ENCODE data around the gene ATP5PO. TPM values are rescaled to one million over a fixed set of nuclear protein-coding genes. Genes with fewer than 3 reads are reported as not detected.

ATP5PO gene
- total and polyA plus RNA-seq, 8 donors = 94.7 to 603 (median 358) TPM

DNA sequence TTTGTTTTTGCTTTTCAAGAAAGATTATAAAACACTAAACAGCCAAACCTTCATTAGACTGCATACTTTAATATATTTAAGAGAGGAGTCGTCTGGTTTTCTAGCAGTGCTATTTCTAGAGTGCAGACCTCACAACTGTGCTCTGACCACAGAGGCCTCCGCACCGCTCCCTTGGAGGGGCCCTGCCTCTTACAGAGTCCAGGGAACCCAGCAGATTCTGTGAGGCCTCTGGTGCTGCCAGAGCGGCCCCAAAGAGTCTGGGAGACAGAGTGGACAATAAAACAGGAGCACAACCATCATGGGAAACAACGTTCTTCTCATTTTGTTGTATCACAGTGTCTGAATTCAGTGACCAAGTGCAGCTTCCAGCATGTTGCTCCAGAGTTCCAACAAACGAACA lies 5.8 kb downstream of the ATP5PO start:
- Histone ChIP-seq H3K4me3 (no peak overlapping the region), H3K27ac (no peak overlapping the region), H3K36me3 (peaks cover 69 to 90% (median 81%) of the 10 kb centered on the region in 4 donors), H3K9me3 (no peaks in the 10 kb centered on the region), H3K4me1 (peaks cover 12 to 41% (median 22%) of the 10 kb centered on the region in 4 donors), H3K27me3 (no peaks in the 10 kb centered on the region)
- 75 to 85% (median 78%) methylated on average over 6 of the region's 6 CpGs for WGBS, 5 donors
- DNase-seq = no peak
- TF ChIP-seq EP300 (IDR thresholded peaks at IDR 0.05) (no peak), POLR2AphosphoS5 (IDR thresholded peaks at IDR 0.05) (no peak), POLR2A (IDR thresholded peaks at IDR 0.05) (no peak)
- TF ChIP-seq, protein P1, sequence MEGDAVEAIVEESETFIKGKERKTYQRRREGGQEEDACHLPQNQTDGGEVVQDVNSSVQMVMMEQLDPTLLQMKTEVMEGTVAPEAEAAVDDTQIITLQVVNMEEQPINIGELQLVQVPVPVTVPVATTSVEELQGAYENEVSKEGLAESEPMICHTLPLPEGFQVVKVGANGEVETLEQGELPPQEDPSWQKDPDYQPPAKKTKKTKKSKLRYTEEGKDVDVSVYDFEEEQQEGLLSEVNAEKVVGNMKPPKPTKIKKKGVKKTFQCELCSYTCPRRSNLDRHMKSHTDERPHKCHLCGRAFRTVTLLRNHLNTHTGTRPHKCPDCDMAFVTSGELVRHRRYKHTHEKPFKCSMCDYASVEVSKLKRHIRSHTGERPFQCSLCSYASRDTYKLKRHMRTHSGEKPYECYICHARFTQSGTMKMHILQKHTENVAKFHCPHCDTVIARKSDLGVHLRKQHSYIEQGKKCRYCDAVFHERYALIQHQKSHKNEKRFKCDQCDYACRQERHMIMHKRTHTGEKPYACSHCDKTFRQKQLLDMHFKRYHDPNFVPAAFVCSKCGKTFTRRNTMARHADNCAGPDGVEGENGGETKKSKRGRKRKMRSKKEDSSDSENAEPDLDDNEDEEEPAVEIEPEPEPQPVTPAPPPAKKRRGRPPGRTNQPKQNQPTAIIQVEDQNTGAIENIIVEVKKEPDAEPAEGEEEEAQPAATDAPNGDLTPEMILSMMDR (IDR thresholded peaks at IDR 0.05) = no peak
- intact Hi-C loops (cut with DNase I; ENCODE audit: low total_unique reads) = no loop called here

DNA sequence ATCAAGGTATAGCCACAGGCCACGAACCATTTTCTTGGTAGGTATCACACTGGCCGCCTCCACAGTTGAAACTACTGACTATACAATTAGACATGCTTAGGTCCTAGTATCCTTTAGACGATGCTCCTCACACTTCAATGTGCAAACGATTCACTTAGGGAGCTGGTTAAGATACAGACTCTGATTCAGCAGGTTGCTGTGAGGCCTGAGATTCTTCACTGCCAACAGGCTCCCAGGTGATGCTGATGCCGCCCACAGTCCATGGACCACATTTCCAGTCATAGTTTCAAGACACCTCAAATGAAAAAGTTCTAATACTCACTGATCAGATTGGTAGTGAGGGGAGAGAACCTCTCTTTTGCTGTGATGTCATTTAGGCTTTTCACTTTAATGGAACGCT lies 6.8 kb downstream of the ATP5PO start:
- H3K27me3 ChIP-seq = no peaks in the 10 kb centered on the region
- H3K4me1 ChIP-seq = peaks cover 6 to 31% (median 13%) of the 10 kb centered on the region in 4 donors
- TF ChIP-seq, protein P1 (IDR thresholded peaks at IDR 0.05) = no peak
- TF ChIP-seq POLR2A (IDR thresholded peaks at IDR 0.05) = no peak
- TF ChIP-seq EP300 (IDR thresholded peaks at IDR 0.05) = no peak
- no peak for TF ChIP-seq POLR2AphosphoS5 (IDR thresholded peaks at IDR 0.05)
- H3K36me3 ChIP-seq = peaks cover 78 to 100% (median 91%) of the 10 kb centered on the region in 4 donors
- no peak overlapping the region for H3K27ac ChIP-seq
- WGBS, 5 donors = 76 to 95% (median 86%) methylated on average over 6 of the region's 6 CpGs
- H3K4me3 ChIP-seq = no peak overlapping the region
- intact Hi-C loops (cut with DNase I; ENCODE audit: low total_unique reads) = no loop called here
- H3K9me3 ChIP-seq = no peaks in the 10 kb centered on the region
- no peak for DNase-seq

DNA sequence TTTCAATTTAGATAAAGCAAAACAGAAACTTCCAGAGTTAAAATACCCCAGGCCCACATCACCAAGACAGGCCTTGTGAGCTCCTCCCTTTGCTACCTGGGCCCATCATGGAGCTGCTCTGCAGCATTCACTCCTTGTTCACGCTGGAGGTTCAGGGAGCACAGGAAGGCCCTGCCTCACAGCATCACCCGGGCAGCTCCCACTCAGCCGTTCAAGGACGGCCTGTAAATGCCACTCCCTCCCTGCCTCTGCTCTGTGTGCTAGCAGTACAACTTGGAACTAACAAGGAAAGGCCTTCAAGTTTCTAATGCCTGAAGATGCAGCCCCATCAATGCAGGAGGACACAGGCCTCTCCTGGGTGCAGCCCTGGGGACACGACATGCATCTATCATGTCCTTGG lies 11.6 kb downstream of the ATP5PO start:
- Histone ChIP-seq H3K4me1 (no peaks in the 10 kb centered on the region), H3K4me3 (no peak overlapping the region), H3K9me3 (no peaks in the 10 kb centered on the region), H3K27ac (no peak overlapping the region), H3K36me3 (peaks cover 72 to 92% (median 88%) of the 10 kb centered on the region in 4 donors), H3K27me3 (no peaks in the 10 kb centered on the region)
- intact Hi-C loops (cut with DNase I; ENCODE audit: low total_unique reads) = no loop called here
- WGBS, 5 donors = 49 to 73% (median 68%) methylated on average over 3 to 5 of the region's 5 CpGs
- TF ChIP-seq POLR2AphosphoS5 (IDR thresholded peaks at IDR 0.05) (no peak), EP300 (IDR thresholded peaks at IDR 0.05) (no peak), POLR2A (IDR thresholded peaks at IDR 0.05) (no peak)
- TF ChIP-seq, protein P1 (IDR thresholded peaks at IDR 0.05) = no peak
- no peak for DNase-seq

DNA sequence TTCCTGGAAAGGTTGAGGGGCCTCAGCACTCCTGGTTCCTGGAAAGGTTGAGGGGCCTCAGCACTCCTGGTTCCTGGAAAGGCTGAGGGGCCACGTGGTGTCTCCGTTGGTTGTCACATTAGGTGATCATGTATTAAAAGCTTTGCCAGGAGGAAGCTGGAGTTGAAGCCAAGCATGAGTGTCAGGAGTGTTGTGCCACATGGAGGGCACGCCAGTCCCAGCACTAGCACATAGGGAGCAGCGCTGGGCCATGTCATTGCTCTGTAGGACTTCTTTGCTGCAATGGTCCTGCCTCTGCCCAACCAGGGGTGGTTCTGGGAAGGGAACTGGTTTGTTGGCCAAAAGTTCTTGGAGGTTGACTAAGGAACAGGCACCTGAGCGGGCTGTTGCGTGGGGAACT lies 13.3 kb downstream of the ATP5PO start:
- 81 to 93% (median 85%) methylated on average over 5 to 6 of the region's 6 CpGs for WGBS, 5 donors
- Histone ChIP-seq H3K9me3 (no peaks in the 10 kb centered on the region), H3K27ac (peak overlapping the region in 3 of 5 donors; percentile 18 to 48 (median 18)), H3K4me1 (no peaks in the 10 kb centered on the region), H3K36me3 (peaks cover 55 to 75% (median 71%) of the 10 kb centered on the region in 4 donors), H3K27me3 (no peaks in the 10 kb centered on the region), H3K4me3 (no peak overlapping the region)
- no peak for DNase-seq
- intact Hi-C loops (cut with DNase I; ENCODE audit: low total_unique reads) = no loop called here
- TF ChIP-seq POLR2A (IDR thresholded peaks at IDR 0.05) (no peak), EP300 (IDR thresholded peaks at IDR 0.05) (no peak), POLR2AphosphoS5 (IDR thresholded peaks at IDR 0.05) (no peak)
- TF ChIP-seq, protein P1 (IDR thresholded peaks at IDR 0.05) = no peak
